Endodermal cell (in vitro differentiated cells): ENCODE results near the gene ALS2. TPM values are rescaled to one million over a fixed set of nuclear protein-coding genes. Genes with fewer than 3 reads are reported as not detected.

Experiments used
- DNase-seq: peaks from one replicate; pipeline ENCODE4 v3.0.0-alpha.2; 2017
- H3K27ac ChIP-seq: 2 replicates; pipeline ENCODE4 v1.5.1; 2013; ENCODE audit warnings: mild to moderate bottlenecking, low read depth, low read length, moderate library complexity
- H3K27me3 ChIP-seq: 2 replicates; pipeline ENCODE4 v1.6.1; 2013; ENCODE audit warnings: mild to moderate bottlenecking, low read length, moderate library complexity; ENCODE audit not compliant: insufficient read depth, control insufficient read depth, poor library complexity, severe bottlenecking
- H3K36me3 ChIP-seq: 2 replicates; pipeline ENCODE4 v1.7.0; 2013; ENCODE audit warnings: mild to moderate bottlenecking, low read length, moderate library complexity; ENCODE audit not compliant: control insufficient read depth, insufficient read depth
- H3K4me1 ChIP-seq: one replicate; pipeline ENCODE4 v1.7.0; 2013; ENCODE audit warnings: low read length; ENCODE audit not compliant: control insufficient read depth, insufficient read depth
- H3K4me3 ChIP-seq: 2 replicates; pipeline ENCODE4 v1.5.1; 2013; ENCODE audit warnings: mild to moderate bottlenecking, low read length, moderate library complexity
- H3K9ac ChIP-seq: 2 replicates; pipeline ENCODE4 v1.6.1; 2013; ENCODE audit warnings: mild to moderate bottlenecking, low read length, moderate library complexity; ENCODE audit not compliant: poor library complexity, severe bottlenecking; ENCODE audit errors: extremely low read depth
- H3K9me3 ChIP-seq: 2 replicates; pipeline ENCODE4 v1.6.1; 2013; ENCODE audit warnings: mild to moderate bottlenecking, low read length, moderate library complexity; ENCODE audit not compliant: control insufficient read depth
- H3K27ac Mint-ChIP-seq: 2 replicates; pipeline ENCODE4 v1.8.0; 2020; ENCODE audit warnings: mixed read lengths
- H3K27me3 Mint-ChIP-seq: 2 replicates; pipeline ENCODE4 v1.8.0; 2021; ENCODE audit warnings: mild to moderate bottlenecking, mixed read lengths; ENCODE audit not compliant: insufficient read depth
- H3K36me3 Mint-ChIP-seq: 2 replicates; pipeline ENCODE4 v1.8.0; 2020; ENCODE audit warnings: low read depth, mixed read lengths
- H3K4me1 Mint-ChIP-seq: 2 replicates; pipeline ENCODE4 v1.8.0; 2020; ENCODE audit warnings: mixed read lengths
- H3K4me3 Mint-ChIP-seq: 2 replicates; pipeline ENCODE4 v1.8.0; 2020; ENCODE audit warnings: mild to moderate bottlenecking, moderate library complexity, mixed read lengths
- H3K9me3 Mint-ChIP-seq: 2 replicates; pipeline ENCODE4 v1.8.0; 2020; ENCODE audit warnings: mild to moderate bottlenecking, mixed read lengths
- WGBS, 2 experiments: methylation state at CpG; one replicate each; pipeline versions ENCODE4 v1.1.5 to v1.1.7; 2013; ENCODE audit warnings: missing lambda C conversion rate in 2 of 2, mixed read lengths in 1 of 2; ENCODE audit not compliant: insufficient coverage in 1 of 2, insufficient read length in 1 of 2; 5-methylcytosine and 5-hydroxymethylcytosine counted together
- total RNA-seq, 2 donors: library from RNA; stranded (reverse); fragmentation: NEBNext Ultra II Directional in 1 of 2; extraction: Animal tissue kit (Norgen Biotek cat#: 25700) in 1 of 2; gene quantifications; 2 replicates in 1 of 2; 3 replicates in 1 of 2; pipeline ENCODE4 v1.2.1, GENCODE V29; 2021
- TF ChIP-seq, protein P1 (sequence below): fragments of 200-600 bp; sonication (generic); conservative IDR thresholded peaks from 2 replicates; pipeline ENCODE4 v1.5.0; 2021; ENCODE audit warnings: antibody characterized with exemption, mild to moderate bottlenecking

Gene ALS2
- total RNA-seq, 2 donors from 2014 or later, result 56.6 to 58.5 TPM

DNA sequence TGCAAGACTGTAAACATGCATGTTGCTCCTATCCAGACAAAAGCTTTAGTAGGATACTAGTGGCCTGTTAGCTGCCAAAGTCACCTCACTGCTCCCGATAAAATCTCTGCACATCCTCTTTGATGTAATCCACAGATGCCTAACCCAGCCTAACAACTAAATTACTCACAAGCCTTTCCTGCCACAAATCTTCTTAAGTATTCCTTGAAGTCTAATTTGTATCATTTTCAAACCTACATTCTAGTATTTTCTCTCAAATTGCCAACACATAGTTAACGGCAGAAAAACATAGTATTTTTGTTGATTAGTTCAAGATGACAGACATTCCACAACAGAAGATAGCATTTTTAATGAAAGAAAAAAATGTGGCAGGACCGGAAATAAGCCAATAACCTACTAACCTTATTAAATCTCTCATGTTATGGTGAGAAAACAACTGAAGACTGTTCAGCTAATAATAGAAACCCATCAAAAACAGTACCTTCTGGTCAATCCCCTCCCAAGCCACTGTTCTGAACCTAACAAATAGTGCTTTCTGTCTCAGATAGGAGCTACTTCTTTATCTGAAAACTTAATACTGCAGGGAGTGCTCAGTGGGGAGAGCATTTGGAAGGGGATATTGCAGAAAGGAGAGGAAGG, 82.0 kb downstream of the ALS2 start, which contains the start of gene MPP4:
MPP4 (minus strand) TSS at position 57 of the 639 bp plus-strand sequence. CDS start 4,690 bp downstream, outside the sequence.
- Histone ChIP-seq H3K36me3 (peaks cover 37% of the 10 kb centered on the region), H3K27me3 (no peaks in the 10 kb centered on the region), H3K4me1 (peaks cover 17% of the 10 kb centered on the region), H3K27ac (no peak within 1 kb of the TSS), H3K9ac (no peak within 1 kb of the TSS), H3K9me3 (no peaks in the 10 kb centered on the region), H3K4me3 (no peak within 1 kb of the TSS)
- TF ChIP-seq, protein P1, sequence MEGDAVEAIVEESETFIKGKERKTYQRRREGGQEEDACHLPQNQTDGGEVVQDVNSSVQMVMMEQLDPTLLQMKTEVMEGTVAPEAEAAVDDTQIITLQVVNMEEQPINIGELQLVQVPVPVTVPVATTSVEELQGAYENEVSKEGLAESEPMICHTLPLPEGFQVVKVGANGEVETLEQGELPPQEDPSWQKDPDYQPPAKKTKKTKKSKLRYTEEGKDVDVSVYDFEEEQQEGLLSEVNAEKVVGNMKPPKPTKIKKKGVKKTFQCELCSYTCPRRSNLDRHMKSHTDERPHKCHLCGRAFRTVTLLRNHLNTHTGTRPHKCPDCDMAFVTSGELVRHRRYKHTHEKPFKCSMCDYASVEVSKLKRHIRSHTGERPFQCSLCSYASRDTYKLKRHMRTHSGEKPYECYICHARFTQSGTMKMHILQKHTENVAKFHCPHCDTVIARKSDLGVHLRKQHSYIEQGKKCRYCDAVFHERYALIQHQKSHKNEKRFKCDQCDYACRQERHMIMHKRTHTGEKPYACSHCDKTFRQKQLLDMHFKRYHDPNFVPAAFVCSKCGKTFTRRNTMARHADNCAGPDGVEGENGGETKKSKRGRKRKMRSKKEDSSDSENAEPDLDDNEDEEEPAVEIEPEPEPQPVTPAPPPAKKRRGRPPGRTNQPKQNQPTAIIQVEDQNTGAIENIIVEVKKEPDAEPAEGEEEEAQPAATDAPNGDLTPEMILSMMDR, result no peak
- peaks cover 56% of the 10 kb centered on the region for H3K4me1 Mint-ChIP-seq
- 85 to 93% methylated on average over 1 to 3 of the region's 3 CpGs for WGBS, 2 experiments
- H3K4me3 Mint-ChIP-seq, result no peak within 1 kb of the TSS
- peaks cover 28% of the 10 kb centered on the region for H3K36me3 Mint-ChIP-seq
- H3K27ac Mint-ChIP-seq, result peak within 1 kb of the TSS; percentile 41
- H3K9me3 Mint-ChIP-seq, result no peaks in the 10 kb centered on the region
- no peaks in the 10 kb centered on the region for H3K27me3 Mint-ChIP-seq
- DNase-seq, result no peak

DNA sequence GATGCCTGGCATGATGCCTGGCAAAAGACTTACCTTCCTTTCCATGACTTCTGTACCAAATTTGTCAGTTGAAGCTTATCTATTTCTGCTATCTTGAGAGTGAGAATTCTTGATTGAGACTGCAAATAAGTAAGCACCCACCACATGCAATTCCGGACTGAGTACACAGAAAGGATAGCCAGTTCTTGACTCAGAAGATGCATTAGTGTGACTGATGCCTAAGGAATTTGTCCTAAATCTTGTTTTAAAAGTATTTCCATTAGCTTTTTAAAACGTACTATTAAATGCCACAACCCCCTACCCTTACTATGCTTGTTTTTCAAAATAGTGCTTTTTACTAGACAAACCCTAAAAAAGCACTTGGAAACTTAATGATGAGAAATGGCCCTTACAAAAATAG, 82.8 kb downstream of the ALS2 start:
- TF ChIP-seq, protein P1, result no peak
- H3K27ac Mint-ChIP-seq, result no peak overlapping the region
- Histone ChIP-seq H3K9ac (no peak overlapping the region), H3K4me1 (peaks cover 17% of the 10 kb centered on the region), H3K4me3 (no peak overlapping the region), H3K36me3 (peaks cover 29% of the 10 kb centered on the region), H3K27me3 (no peaks in the 10 kb centered on the region), H3K27ac (no peak overlapping the region), H3K9me3 (no peaks in the 10 kb centered on the region)
- peaks cover 56% of the 10 kb centered on the region for H3K4me1 Mint-ChIP-seq
- DNase-seq, result no peak
- no peaks in the 10 kb centered on the region for H3K9me3 Mint-ChIP-seq
- peaks cover 22% of the 10 kb centered on the region for H3K36me3 Mint-ChIP-seq
- no peaks in the 10 kb centered on the region for H3K27me3 Mint-ChIP-seq
- H3K4me3 Mint-ChIP-seq, result no peak overlapping the region
- 64 to 70% methylated on average over 2 of the region's 2 CpGs for WGBS, 2 experiments

DNA sequence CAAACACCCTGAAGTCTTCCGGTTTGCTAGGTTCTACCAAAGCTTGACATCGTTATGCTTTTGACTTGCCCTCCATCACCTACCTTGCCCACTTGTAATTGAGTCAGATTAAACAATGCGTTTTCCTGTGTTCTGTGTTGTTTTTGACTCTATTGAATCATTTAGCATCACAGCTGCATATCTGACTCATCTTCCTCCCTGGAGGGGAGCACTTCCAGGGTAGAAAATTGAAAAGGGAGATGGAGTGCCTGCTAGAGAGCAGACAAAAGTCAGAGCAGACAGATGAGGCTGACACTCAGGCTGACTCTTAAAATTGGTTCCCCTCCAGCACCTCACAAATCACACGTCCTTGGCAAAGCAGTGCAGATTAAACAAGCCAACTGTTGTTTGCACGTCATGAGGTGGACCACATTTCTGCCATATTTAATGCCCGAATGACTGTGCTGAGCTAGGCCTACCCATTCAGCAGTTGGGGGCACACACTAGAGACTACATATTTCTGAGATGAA, 84.5 kb downstream of the ALS2 start:
- no peaks in the 10 kb centered on the region for H3K9me3 ChIP-seq
- H3K36me3 ChIP-seq, result peaks cover 12% of the 10 kb centered on the region
- H3K27ac Mint-ChIP-seq, result no peak overlapping the region
- TF ChIP-seq, protein P1, result no peak
- peaks cover 17% of the 10 kb centered on the region for H3K4me1 ChIP-seq
- no peak overlapping the region for H3K4me3 ChIP-seq
- no peak overlapping the region for H3K9ac ChIP-seq
- DNase-seq, result no peak
- H3K36me3 Mint-ChIP-seq, result peaks cover 8% of the 10 kb centered on the region
- peaks cover 49% of the 10 kb centered on the region for H3K4me1 Mint-ChIP-seq
- H3K27ac ChIP-seq, result no peak overlapping the region
- H3K4me3 Mint-ChIP-seq, result no peak overlapping the region
- no peaks in the 10 kb centered on the region for H3K27me3 ChIP-seq
- no peaks in the 10 kb centered on the region for H3K27me3 Mint-ChIP-seq
- H3K9me3 Mint-ChIP-seq, result no peaks in the 10 kb centered on the region
- 85 to 86% methylated on average over 6 of the region's 6 CpGs for WGBS, 2 experiments
